HG02981 (cell line): ENCODE data around the gene RHEX.
"Not testable (repeated sequence)": the region's sequence is repeated elsewhere in the genome, so short reads cannot be mapped to it uniquely, and the experiment has no call there.

Experiments used
- ATAC-seq: cut with Tn5 transposase; IDR thresholded peaks from one replicate; pipeline ENCODE4 v1.9.1; 2021; ENCODE audit warnings: mild to moderate bottlenecking, moderate library complexity; ENCODE audit not compliant: unreplicated experiment

Gene RHEX

DNA sequence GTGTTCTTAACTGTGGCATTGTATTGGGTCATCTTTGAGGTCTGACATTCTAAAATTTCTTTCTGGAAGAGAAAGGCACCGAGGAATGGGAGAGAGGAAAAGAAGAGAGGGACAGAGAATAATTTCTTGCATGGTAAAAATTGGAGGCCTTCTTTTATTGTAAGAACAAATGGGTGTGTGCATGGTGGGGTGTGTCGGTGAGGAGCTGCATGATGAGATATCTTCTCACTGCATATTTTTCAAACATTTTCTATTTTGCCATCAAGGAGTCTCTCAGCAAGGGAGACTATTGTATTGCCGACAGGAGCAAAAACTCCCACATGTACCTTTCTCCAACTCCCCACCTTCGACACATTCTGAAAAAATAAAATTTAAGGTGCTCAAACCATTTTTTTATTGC, 22.8 kb upstream of the RHEX start:
- ATAC-seq = no peak

DNA sequence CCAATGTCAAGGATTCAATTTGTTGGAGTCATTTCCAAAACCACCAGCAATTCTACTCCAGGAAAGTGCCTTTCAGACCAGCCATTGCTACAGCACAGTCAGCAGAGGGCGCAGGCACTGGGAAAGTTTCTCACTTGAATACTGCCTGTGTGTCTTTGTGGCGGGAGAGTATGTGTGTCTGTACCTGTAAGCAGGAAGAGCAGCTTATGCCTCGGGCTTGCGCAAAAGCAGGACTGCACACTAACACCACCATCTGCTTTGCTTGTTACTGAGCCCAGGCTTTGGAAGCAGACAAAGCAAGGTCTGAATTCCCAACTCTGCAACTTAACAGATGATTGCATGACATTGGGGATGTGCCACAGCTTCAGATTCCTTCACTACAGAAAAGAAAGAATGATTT, 22.3 kb upstream of the RHEX start:
- ATAC-seq = no peak

DNA sequence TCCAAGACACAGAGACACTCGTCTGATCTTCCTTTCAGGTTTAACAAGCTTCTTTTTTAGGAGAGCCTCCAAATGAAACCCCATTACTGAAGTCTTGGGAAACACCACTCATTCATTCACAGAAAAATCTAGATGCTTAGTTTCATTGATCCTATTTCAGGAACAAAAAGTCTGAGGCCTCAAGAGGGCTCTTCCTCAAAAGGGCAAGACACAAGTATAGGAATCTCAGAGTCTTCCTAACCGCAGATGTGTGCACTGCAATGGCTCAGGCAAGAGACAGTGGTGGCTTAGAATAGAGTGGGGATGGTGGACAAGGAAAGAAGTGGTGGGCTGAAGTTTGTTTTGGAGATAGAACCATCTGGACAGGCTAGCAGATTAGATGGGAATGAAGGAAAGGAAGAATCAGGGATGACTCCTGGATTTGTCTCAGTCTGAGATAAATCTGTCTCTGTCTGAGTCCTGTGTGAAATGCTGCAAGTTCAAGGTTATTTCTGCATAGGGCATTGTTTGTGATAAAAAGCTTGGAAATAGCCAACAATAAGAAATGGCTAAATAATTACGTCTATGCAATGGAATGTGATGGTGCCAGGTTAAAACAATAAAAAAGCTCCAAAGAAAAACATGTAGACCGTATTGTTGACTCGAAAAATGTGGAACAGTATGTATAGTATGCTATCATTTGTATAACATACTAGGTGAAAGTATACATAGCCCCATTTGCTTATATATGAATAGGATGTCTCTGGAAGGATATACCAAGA, 20.4 kb upstream of the RHEX start:
- no peak for ATAC-seq

DNA sequence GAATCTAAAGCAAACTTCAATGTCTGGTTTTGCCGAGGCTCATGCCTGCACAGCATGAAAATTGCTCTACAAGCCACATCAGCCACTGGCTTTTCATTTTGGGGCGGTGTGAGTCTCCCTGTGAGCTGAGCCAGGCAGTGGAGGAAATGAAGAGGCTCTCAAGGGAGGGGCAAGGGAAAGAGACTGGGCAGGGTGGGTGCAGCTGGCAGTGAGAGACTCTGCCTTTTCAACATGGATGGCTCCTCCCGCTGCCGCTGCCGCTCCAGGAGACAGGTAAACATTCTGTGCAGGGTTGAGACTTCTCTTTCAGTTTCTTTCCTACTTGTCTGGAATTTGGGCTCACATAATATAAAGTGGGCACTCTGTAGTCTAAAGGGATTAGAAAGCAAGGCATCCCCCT, 17.9 kb upstream of the RHEX start:
- ATAC-seq = no peak

DNA sequence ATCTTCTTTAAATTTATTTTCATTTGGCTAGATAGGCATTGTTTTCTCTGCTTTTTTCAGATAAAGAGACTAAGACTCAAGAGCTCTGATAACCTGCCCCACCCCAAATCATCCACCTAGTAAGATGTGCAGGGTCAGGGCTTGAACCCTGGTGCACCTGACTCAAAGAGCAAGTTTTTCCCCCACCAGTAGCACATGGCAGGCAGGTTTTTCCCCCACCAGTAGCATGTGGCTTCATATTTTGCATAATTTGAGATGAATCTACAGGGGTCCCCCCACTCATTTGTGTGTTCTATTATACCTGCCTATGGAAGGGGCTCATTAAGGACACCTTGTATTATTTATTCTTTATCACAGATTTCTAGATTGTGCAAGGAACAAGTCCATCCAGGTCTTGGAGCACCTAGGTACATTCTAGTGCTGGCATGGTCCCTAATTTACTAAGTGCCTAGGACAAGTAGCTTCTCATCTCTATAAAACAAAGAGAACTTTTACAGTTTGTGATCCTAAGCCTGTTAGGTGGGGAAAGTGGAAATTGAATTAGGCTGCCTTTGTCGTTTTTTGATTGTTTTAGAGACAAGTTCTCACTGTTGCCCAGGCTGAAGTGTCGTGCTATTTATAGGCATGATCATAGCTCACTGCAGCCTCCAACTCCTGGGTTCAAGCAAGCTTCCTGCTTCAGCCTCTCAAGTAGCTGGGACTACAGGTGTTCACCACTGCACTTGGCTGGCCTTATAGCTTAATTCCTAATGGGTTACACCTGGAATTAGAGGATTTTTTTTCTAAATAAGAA, 16.1 kb upstream of the RHEX start:
- no peak for ATAC-seq

DNA sequence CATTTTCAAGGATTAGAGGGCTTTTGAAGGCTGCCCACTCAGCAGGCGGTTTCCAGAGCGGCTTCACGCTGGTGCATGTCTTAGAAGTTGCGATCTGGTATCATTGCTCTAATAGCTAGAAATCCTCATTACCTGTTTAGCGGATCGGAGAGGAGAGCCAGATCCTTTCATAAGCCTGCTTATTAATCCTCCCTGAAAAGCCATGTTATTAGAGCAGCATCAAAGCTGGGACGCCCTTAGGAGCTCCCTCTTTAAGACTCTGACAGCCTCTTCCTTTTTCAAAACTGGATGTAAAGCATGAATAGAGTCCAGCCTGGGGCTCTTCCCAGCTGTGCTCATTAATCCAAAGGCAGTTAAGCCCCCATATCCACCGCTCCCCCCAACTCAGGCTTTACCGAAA, 15.4 kb upstream of the RHEX start:
- ATAC-seq = no peak

DNA sequence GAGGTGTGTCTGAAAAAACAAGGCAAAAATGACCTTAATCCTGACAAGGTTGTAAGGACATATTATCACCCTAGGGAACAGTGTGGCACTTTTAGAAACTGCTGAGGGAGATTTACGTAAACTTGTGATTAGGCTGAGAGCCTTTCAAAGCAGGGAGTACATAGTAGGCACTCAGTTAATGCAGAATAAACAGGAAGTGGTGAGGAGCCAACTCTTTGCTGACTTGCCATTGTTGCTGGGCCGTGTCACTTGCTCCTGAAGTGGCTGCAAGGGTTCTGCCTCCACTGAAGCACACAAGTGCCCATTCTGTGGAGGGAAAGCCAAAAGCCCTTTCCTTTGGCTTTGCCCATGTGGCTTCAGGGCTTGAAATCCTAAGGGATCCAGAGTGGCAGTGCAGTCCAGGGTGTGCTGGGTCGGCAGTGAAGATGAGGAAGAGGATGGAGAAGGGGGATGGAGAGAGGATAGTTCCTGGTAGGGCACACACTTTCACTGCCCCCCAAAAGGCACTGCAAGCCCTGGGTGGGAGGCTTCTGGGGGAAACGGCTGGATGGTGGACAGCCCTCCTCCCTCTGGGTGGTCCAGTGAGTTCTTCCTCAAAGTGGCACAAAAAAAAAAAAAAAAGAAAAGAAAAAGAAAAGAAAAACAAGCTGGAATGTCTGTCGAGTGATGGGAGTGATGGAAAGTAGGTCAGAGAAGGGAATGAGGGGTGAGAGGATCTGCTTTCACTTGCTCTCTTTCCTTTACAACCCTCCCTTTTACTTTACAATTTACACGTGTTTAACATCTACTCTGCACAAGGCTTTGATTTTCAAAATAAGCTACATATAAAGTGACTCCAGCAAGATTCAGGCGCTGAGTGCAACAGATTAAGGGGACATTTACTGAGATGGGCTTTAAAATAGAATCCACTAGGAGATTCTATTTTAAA, 13.7 kb upstream of the RHEX start:
- no peak for ATAC-seq

DNA sequence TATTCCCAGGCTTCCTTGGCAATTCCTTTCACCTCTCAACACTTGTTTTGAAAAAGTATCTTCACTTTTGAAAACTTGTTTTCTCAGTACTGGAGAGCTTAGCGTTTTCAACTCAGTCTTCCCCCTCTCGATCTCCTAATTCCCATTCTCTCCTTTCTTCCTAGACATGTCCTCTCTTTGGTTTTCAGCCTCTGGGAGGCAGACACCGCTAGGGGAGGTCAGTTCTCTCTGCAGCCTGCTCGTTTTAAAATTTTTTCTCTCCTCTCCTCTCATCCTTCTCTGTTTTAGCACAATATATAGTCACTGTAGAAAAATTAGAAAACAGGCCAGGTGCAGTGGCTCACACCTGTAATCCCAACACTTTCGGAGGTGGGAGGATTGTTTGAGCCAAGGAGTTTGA, 12.6 kb upstream of the RHEX start:
- ATAC-seq = no peak

DNA sequence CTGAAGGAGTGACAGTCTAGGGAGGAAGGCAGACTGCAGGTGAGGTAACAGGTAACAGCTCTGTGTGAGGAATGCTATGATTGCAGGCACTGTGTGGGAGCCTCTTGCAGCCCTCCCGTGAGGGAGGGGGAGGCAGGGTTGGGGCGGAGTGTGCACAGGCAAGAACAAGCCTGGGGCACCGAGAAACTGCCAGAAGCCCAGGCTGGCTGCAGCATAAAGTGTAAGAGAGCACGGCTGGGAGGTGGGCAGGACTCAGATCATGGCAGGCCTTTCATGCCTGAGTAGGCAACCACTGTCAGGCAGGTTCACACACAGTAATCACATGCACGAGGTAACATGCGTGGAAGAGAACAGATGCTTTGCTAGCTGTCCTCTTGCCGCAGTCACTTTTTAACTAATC, 11.3 kb upstream of the RHEX start:
- no peak for ATAC-seq

DNA sequence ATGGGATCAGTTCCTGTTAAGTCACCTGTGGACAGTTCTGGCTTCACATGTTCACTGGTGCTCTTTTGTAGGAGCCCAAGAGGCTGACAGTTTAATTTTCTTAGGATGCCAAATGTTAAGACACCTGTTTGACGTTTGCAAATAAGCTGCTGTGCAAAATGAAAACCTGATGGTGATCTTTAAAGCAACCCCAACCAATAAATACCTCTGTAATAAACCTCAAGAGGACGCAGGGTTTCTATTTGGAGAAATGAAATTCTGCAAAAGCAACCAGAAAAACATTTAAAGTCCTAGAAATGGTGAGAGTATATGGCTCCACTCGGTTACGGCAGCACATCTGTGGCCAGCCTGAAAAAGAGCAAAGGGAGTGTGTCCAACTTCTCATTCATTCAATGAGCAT, 5.7 kb upstream of the RHEX start:
- ATAC-seq = no peak

DNA sequence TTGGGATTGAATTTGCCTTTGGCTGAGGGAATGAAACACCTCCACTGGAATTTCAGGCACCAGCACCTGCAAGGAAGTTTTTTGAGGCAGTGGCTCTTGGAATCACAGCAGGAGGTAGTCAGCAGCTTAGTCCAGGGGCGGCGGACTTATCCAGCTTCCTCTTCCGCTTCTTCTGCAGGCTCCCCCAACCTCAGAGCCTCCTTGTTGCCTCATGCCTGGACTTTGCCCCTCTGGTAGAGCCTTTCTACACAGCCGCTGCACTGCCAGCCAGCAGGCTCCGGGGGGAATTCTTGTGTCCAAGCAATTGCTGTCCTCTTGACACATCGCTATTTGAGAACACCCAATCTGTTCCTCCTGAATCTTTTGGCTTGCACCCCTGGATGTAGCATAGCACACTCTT, 4.4 kb upstream of the RHEX start:
- ATAC-seq = no peak

DNA sequence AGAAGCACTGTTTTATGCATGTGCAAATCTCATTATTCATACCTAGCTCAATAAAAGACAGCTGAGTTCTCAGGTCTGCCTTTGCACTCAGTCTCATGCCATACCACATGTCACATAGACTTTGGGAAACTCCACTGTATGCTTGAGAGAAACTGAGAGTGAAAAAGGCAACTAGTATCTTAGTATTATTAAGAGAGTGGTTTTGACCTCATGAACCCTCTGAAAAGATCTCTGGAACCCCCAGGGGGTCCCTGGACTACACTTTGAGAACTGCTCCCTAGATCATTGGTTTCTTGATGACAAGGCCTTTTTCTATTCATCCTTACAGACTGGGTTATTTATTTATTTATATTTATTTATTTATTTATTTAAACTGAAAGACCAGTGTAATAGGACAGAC, 3.7 kb upstream of the RHEX start:
- ATAC-seq = peak; percentile 51

DNA sequence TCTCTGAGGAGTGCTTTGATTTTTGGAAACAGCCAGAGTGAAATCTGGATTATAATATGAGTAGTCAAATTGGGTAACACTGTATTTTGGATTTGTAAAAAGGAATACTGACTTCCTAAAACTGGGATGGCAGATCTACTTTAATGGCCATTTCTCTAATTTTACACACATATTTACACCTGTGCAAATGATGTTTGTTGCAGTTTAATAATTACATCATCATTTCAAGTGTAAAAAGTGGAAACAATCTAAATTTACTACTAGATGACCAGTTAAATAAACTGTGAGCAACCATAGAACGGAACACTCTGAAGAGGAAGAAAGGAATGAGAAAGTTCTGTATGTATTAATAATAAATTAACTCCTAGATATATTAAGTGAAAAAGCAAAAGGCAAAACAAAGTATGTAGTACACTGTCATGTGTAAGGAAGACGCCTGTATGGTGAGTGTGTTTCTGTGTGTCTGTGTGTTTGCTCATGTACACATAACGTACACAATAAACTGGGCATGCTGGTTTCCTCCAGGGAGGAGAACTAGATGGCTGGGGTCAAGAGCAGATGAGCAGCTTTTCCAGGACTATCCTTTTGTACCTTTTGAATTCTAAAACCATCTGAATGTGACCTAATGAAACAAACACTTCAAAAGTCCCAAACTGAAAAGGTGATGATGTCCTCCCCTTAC, 2.9 kb upstream of the RHEX start:
- ATAC-seq = no peak

DNA sequence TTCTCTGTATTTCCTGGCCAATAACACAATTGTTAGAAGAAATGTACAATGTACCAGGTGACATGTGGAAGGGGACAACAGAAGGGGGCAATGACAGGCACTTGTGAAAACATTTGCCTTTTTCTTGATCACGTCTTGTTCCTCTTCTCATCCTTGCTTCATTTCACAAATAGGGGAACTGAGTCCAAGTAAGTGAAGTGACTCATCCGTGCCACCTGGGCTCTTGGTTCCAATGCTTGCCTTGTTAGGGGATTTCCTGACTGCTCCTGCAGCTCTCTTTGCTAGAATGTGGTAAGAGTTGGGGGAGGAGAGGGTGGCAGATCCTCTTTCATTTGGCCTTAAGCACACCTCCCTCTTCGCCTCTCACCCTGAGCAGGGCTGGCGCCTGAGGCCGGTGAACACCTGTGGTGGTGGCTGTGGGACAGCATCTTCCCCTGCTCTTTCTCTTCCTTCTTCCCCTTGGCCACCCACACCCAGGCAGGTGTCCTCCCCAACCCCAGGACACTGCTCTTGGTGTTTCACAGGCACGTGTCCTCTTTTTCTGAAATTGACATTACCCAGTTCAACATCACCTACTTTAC, 2.2 kb upstream of the RHEX start:
- ATAC-seq = peak; percentile 83

DNA sequence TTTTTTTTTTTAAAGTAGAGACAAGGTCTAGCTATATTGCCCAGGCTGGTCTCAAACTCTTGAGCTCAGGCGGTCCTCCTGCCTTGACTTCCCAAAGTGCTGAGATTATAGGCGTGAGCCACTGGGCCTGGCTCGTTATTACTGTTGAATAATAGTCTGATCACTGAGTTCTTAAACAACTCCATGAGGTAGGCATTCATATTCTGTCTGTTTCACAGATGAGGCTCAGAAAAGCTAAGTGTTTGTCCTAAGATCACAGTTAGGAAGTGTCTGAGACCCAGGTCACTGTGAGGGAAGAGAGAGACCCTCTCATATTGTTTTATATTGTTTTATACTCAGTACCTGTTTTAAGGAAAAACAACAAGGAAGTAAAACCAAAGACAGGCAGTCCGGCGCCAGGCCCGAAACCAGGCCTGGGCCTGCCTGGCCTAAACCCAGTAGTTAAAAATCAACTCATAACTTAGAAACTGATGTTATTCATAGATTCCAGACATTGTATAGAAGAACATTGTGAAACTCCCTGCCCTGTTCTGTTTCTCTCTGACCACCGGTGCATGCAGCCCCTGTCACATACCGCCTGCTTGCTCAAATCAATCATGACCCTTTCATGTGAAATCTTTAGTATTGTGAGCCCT, 625 bp upstream of the RHEX start:
- not testable (repeated sequence) for ATAC-seq

DNA sequence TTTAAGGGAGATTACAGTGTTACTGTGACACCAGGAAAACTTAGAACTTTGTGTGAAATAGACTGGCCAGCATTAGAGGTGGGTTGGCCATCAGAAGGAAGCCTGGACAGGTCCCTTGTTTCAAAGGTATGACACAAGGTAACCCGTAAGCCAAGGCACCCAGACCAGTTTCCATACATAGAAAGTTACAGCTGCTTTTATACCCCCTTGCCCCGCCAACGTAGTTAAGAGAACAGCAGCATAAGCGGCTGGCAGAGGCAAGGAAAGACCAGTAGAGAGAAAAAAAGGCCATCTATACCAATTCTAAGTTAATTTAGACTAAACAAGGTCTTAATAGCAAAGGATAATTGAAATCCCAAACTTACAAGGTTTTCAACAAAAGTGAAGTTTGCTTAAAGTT, 643 bp downstream of the RHEX start:
- not testable (repeated sequence) for ATAC-seq

DNA sequence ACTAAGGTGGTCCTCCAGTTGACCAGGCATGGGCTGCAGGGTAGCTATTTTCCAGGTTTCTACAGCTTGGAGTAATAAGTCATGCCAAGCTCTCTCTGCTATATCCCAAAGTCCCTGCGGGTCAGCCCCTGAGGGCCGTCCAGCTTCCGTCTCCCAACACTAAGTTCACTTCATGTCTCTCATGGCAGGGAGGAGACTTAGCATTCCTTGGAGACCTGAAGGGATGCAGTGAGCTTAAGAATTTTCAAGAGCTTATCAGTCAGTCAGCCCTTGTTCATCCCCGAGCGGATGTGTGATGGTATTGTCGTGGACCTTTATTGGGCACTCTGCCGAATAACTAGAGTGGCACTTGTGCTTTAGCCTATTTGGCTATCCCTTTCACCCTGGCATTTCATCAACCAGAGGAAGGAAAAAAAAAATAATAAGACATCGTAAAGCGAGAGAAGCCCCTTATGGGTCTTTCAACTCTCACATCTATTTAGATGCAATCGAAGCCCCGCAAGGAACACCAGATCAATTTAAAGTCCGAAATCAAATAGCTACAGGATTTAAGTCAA, 2.2 kb downstream of the RHEX start:
- not testable (repeated sequence) for ATAC-seq

DNA sequence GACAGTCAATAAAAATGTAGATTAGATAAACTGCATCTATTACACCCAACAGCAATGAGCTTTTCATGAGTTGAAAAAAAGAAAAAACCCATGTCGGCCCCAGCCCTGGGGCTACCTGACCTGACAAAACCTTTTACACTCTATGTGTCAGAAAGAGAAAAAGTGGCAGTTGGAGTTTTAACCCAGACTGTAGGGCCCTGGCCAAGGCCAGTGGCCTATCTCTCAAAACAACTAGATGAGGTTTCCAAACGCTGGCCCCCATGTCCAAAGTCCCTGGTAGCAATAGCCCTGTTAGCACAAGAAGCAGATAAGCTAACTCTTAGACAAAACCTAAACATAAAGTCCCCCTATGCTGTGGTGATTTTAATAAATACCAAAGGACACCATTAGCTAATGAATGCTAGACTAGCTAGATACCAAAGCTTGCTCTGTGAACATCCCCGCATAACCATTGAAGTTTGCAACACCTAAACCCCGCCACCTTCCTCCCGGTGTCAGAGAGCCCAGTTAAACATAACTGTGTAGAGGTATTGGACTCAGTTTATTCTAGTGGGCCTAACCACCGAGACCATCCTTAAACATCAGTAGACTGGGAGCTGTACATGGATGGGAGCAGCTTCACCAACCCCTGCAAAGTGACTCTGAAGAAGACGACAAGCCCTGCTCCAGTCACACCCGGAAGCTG, 2.8 kb downstream of the RHEX start:
- not testable (repeated sequence) for ATAC-seq

DNA sequence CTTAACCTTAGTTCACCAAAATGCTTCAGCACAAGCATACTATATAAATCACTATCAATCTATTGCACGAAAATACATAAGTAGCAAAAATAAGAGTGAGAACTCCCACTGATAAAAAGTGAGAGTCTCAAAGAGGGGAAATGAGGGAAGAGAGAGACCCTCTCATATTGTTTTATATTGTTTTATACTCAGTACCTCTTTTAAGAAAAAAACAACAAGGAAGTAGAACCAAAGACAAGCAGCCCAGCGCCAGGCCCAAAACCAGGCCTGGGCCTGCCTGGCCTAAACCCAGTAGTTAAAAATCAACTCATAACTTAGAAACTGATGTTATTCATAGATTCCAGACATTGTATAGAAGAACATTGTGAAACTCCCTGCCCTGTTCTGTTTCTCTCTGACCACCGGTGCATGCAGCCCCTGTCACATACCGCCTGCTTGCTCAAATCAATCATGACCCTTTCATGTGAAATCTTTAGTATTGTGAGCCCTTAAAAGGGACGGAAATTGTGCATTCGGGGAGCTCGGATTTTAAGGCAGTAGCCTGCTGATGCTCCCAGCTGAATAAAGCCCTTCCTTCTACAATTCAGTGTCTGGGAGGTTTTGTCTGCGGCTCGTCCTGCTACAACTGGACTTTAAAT, 5.4 kb downstream of the RHEX start:
- ATAC-seq = not testable (repeated sequence)
